ENCODE results near the gene OR51B5. TPM values are rescaled to one million over a fixed set of nuclear protein-coding genes. Genes with fewer than 3 reads are reported as not detected.

Gene OR51B5
- total RNA-seq, 1 experiment from 2014 or later = 1.7 TPM

GRCh38 chr11:5384335-5384734, 41.0 kb upstream of the OR51B5 start:
- H3K27me3 ChIP-seq (ENCODE audit: low read length) = no peaks in the 10 kb centered on the region
- H3K27ac ChIP-seq (ENCODE audit: low read length) = no peak overlapping the region
- CTCF ChIA-PET = no interaction called here
- H3K9me3 ChIP-seq (ENCODE audit: low read length) = no peaks in the 10 kb centered on the region
- POLR2A ChIA-PET (ENCODE audit: unreplicated experiment) = no interaction called here
- TF ChIP-seq EZH2phosphoT487 (IDR thresholded peaks at IDR 0.05; ENCODE audit: borderline replicate concordance, low read length) = no peak
- TF ChIP-seq EZH2 (IDR thresholded peaks at IDR 0.05; ENCODE audit: low read length, unreplicated experiment) = no peak
- TF ChIP-seq, protein P1, sequence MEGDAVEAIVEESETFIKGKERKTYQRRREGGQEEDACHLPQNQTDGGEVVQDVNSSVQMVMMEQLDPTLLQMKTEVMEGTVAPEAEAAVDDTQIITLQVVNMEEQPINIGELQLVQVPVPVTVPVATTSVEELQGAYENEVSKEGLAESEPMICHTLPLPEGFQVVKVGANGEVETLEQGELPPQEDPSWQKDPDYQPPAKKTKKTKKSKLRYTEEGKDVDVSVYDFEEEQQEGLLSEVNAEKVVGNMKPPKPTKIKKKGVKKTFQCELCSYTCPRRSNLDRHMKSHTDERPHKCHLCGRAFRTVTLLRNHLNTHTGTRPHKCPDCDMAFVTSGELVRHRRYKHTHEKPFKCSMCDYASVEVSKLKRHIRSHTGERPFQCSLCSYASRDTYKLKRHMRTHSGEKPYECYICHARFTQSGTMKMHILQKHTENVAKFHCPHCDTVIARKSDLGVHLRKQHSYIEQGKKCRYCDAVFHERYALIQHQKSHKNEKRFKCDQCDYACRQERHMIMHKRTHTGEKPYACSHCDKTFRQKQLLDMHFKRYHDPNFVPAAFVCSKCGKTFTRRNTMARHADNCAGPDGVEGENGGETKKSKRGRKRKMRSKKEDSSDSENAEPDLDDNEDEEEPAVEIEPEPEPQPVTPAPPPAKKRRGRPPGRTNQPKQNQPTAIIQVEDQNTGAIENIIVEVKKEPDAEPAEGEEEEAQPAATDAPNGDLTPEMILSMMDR (conservative IDR thresholded peaks at IDR 0.05; ENCODE audit: low read depth, low read length) = no peak
- no peaks in the 10 kb centered on the region for H3K9me2 ChIP-seq (replicated peaks; ENCODE audit: low read length)
- BruUV-seq (replicated peaks) = no TSS peak
- no peaks in the 10 kb centered on the region for H3K36me3 ChIP-seq (ENCODE audit: low read depth, low read length)
- H3K4me2 ChIP-seq (ENCODE audit: low read length) = no peak overlapping the region
- DNase-seq (no peak), ATAC-seq (no peak)
- H3F3A ChIP-seq (ENCODE audit: low read length, unreplicated experiment) = no peaks in the 10 kb centered on the region
- intact Hi-C loops (cut with micrococcal nuclease) = loop anchor here (5.0 to 10.0 kb wide), 3 partner anchors 423 to 1202 kb away; partner anchors contain the start of gene OR52N2
- H4K20me1 ChIP-seq (ENCODE audit: low read length) = no peaks in the 10 kb centered on the region
- H3K4me1 ChIP-seq (ENCODE audit: insufficient read depth, low read length) = no peaks in the 10 kb centered on the region
- H2AFZ ChIP-seq (ENCODE audit: low read length) = no peak overlapping the region
- no peaks in the 10 kb centered on the region for H3K79me2 ChIP-seq (ENCODE audit: low read length)
- no peak overlapping the region for H3K9ac ChIP-seq (ENCODE audit: low read length)
- H3K4me3 ChIP-seq (ENCODE audit: low read length) = no peak overlapping the region

DNA sequence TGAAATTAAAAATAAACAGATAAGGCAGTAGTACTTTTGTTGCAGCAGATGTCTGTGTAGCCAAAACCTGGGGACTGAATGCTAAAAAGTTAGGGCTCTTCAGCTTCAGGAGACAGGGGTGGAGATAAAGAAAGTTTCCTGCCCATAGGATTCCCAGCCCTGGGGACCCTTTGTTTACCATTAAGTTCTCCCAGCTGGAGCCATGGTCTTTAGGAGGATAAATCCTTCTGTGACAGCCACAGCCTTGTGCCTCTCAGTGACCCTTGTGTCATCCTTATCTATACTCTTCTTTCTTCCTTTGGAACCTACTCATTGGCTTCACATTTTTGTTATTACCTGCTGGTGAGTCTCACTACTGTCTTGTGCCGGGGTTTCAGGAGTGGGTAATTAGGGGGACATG, 40.3 kb upstream of the OR51B5 start, which contains the start of gene OR51M1:
TSS of gene OR51M1 (plus strand) at position 237 of the 400 bp plus-strand sequence. CDS start 5,587 bp downstream, outside the sequence.
- ChIA-PET CTCF (no interaction called here), POLR2A (ENCODE audit: unreplicated experiment) (no interaction called here)
- no peak within 1 kb of the TSS for H3K9ac ChIP-seq (ENCODE audit: low read length)
- H2AFZ ChIP-seq (ENCODE audit: low read length) = no peak within 1 kb of the TSS
- no peaks in the 10 kb centered on the region for H3K27me3 ChIP-seq (ENCODE audit: low read length)
- H3K79me2 ChIP-seq (ENCODE audit: low read length) = no peaks in the 10 kb centered on the region
- no peaks in the 10 kb centered on the region for H4K20me1 ChIP-seq (ENCODE audit: low read length)
- no peak within 1 kb of the TSS for H3K27ac ChIP-seq (ENCODE audit: low read length)
- no peak within 1 kb of the TSS for H3K4me2 ChIP-seq (ENCODE audit: low read length)
- no peaks in the 10 kb centered on the region for H3K4me1 ChIP-seq (ENCODE audit: insufficient read depth, low read length)
- BruUV-seq (replicated peaks) = no TSS peak
- H3F3A ChIP-seq (ENCODE audit: low read length, unreplicated experiment) = no peaks in the 10 kb centered on the region
- DNase-seq (no peak), ATAC-seq (no peak)
- intact Hi-C loops (cut with micrococcal nuclease) = loop anchor here (5.0 to 10.0 kb wide), 3 partner anchors 424 to 1201 kb away; partner anchors contain the start of gene OR52N2
- H3K36me3 ChIP-seq (ENCODE audit: low read depth, low read length) = no peaks in the 10 kb centered on the region
- no peaks in the 10 kb centered on the region for H3K9me3 ChIP-seq (ENCODE audit: low read length)
- H3K9me2 ChIP-seq (replicated peaks; ENCODE audit: low read length) = no peaks in the 10 kb centered on the region
- H3K4me3 ChIP-seq (ENCODE audit: low read length) = no peak within 1 kb of the TSS
- TF ChIP-seq, protein P1 (conservative IDR thresholded peaks at IDR 0.05; ENCODE audit: low read depth, low read length) = no peak
- TF ChIP-seq EZH2 (IDR thresholded peaks at IDR 0.05; ENCODE audit: low read length, unreplicated experiment) (no peak), EZH2phosphoT487 (IDR thresholded peaks at IDR 0.05; ENCODE audit: borderline replicate concordance, low read length) (no peak)

DNA sequence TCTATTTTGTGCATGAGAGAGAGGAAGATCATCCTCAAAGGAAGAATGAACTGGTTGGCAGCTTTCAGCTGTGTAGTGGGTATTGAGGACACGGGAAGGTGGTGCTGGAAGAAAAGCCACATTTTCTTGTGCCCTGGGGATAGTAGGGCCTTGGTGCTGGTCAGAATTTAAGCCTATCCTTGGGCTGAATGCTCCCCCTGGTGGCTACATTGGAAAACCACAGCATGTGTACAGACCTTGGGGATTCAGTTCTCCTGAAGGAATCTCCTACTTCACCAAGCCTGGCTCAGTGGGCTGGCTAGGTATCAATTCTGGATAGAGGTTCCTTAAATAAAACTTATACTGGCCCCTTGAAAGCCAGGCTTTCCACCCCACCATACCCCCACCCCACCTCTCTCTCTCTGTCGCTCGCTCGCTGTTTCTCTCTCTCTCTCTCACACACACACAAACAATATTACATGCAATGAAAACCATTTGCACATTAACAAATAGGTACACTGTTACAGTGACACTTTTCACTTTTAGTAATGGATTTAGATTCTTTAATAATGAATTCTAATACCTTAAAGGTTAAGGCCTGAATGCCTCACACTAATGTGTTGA, 37.5 kb upstream of the OR51B5 start:
- DNase-seq (peak; percentile 65), ATAC-seq (peak; percentile 89)
- Histone ChIP-seq H3K36me3 (ENCODE audit: low read depth, low read length) (no peaks in the 10 kb centered on the region), H2AFZ (ENCODE audit: low read length) (no peak overlapping the region), H3K9ac (ENCODE audit: low read length) (no peak overlapping the region), H3K4me2 (ENCODE audit: low read length) (no peak overlapping the region), H3F3A (ENCODE audit: low read length, unreplicated experiment) (no peaks in the 10 kb centered on the region), H4K20me1 (ENCODE audit: low read length) (no peaks in the 10 kb centered on the region), H3K9me2 (replicated peaks; ENCODE audit: low read length) (no peaks in the 10 kb centered on the region), H3K4me3 (ENCODE audit: low read length) (no peak overlapping the region), H3K27ac (ENCODE audit: low read length) (no peak overlapping the region), H3K27me3 (ENCODE audit: low read length) (no peaks in the 10 kb centered on the region), H3K9me3 (ENCODE audit: low read length) (no peaks in the 10 kb centered on the region), H3K79me2 (ENCODE audit: low read length) (no peaks in the 10 kb centered on the region), H3K4me1 (ENCODE audit: insufficient read depth, low read length) (no peaks in the 10 kb centered on the region)
- ChIA-PET CTCF (no interaction called here), POLR2A (ENCODE audit: unreplicated experiment) (no interaction called here)
- BruUV-seq (replicated peaks) = no TSS peak
- TF ChIP-seq, protein P1 (conservative IDR thresholded peaks at IDR 0.05; ENCODE audit: low read depth, low read length) = peak; percentile 78
- TF ChIP-seq EZH2phosphoT487 (IDR thresholded peaks at IDR 0.05; ENCODE audit: borderline replicate concordance, low read length) = no peak
- intact Hi-C loops (cut with micrococcal nuclease) = loop anchor here (1.0 to 10.0 kb wide), 5 partner anchors 177 to 1199 kb away; partner anchors contain the start of gene OR52N2

All from PC-3 (cell line).